Mesenteric fat pad (tissue), 1 donor: ENCODE measurements around the gene SHKBP1. TPM values are rescaled to one million over a fixed set of nuclear protein-coding genes. Genes with fewer than 3 reads are reported as not detected.
A peak's percentile ranks its signal among the peaks of the same experiment; 100 is the strongest.
"Not testable (repeated sequence)": the region's sequence is repeated elsewhere in the genome, so short reads cannot be mapped to it uniquely, and the experiment has no call there.

Source experiments
- DNase-seq: peaks from one replicate; pipeline ENCODE4 v3.0.0-alpha.2; 2020; ENCODE audit warnings: low spot score
- total RNA-seq: library from RNA; stranded (reverse); fragmentation: NEBNext Ultra II Directional; extraction: Animal tissue kit (Norgen Biotek cat#: 25700); gene quantifications from one replicate; pipeline ENCODE4 v1.2.1, GENCODE V29; 2021
- donor health status: DM: yes; HTN: yes; CAD: no.

The SHKBP1 gene
- total RNA-seq, 1 donor from 2014 or later: 54.3 TPM

DNA sequence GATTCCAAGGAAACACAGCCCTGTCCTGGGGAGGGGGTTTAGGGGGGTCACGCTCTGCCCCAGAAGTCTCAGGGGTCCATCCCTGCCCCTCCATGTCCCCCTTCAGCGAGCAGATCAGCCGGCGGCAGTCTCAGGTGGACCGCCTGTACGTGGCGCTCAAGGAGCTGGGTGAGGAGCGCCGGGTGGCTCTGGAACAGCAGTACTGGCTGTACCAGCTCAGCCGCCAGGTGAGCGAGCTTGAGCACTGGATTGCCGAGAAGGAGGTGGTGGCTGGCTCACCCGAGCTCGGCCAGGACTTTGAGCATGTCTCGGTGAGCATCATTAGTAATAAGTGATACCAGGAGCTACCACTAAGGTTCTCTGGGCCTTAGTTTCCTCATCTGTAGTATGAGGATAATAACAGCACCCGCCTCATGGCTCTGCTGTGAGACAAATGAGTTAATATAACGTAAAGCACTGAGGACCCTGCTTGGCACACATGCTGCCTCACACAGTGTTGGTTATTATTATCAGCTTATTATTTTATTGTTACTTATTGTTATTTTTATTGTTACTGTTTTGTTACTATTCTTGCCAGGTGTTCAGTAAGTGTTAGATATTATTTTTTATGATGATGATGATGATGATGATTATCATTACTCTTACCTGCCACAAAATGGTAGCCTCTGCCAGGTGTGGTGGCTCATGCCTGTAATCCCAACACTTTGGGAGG, 20.5 kb upstream of the SHKBP1 start:
- DNase-seq: no peak

DNA sequence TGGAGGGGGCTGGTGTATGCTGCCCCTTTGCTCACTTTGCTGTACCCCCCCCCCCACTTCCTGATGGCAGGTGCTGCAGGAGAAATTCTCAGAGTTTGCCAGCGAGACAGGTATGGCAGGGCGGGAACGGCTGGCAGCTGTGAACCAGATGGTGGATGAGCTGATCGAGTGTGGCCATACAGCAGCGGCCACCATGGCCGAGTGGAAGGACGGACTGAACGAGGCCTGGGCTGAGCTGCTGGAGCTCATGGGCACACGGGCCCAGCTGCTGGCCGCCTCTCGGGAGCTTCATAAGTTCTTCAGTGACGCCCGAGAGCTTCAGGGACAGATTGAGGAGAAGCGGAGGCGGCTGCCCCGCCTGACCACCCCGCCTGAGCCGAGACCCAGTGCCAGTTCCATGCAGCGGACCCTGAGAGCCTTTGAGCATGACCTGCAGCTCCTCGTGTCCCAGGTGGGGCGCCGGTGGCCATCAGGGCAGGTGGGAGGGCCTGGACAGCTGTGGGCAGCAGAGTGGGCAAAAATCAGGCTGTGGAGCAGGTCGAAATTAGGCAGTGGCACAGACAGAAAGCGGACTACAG, 19.6 kb upstream of the SHKBP1 start:
- no peak for DNase-seq

DNA sequence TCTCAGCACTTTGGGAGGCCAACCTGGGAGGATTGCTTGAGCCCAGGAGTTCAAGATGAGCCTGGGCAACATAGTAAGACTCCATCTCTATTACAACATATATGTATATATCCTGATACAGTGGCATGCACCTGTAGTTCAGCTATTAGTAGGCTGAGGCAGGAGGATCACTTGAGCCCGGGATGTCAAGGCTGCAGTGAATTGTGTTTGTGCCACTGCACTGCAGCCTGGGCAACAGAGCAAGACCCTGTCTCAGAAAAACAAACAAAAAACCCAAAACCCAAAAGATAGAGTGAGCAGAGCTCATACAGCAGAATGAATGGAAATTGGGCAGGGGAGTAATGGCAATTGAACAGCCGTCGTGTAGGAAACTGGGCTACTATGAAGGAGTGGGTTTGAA, 17.3 kb upstream of the SHKBP1 start:
- no peak for DNase-seq

DNA sequence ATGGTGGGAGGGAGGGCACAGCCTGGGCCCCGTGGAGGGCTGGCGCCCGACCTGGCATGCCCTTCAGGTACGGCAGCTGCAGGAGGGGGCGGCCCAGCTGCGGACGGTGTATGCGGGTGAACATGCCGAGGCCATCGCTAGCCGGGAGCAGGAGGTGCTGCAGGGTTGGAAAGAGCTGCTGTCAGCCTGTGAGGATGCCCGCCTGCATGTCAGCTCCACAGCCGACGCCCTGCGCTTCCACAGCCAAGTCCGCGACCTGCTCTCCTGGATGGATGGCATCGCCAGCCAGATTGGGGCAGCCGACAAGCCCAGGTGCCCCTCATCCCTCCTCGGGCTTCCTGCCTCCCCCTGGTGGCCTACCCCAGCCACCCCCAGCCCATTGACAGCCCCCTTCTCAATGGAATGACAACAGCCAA, 16.6 kb upstream of the SHKBP1 start:
- no peak for DNase-seq

DNA sequence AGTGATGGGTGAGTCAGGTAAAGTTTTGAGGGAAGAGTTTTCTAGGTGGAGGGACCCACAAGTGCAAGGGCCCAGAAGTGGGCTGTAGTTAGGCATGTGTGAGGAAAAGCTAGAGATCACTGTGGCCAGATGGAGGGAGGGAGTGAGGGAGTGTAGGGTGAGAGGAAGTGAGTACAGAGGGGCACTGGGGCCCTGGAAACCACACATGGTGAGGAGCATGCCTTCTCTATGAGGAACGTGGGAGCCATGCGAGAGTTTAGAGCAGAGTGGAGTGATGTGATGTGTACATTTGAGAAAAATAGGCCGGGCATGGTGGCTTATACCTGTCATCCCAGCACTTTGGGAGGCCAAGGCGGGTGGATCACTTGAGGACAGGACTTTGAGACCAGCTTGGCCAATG, 14.7 kb upstream of the SHKBP1 start:
- DNase-seq: no peak

DNA sequence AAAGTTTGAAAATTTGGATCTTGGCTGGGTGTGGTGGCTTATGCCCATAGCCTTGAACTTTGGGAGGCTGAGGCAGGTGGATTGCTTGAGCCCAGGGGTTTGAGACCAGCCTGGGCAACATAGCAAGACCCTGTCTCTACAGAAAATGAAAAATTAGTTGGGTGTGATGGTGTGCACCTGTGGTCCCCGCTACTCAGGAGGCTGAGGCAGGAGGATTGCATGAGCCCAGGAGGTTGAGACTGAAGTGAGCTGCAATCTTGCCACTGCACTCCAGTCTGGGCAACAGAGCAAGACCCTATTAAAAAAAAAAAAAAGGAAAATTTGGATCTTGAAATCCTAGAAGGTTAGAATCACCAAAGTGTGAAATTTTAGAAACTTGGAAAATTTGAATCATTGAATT, 12.1 kb upstream of the SHKBP1 start:
- not testable (repeated sequence) for DNase-seq

DNA sequence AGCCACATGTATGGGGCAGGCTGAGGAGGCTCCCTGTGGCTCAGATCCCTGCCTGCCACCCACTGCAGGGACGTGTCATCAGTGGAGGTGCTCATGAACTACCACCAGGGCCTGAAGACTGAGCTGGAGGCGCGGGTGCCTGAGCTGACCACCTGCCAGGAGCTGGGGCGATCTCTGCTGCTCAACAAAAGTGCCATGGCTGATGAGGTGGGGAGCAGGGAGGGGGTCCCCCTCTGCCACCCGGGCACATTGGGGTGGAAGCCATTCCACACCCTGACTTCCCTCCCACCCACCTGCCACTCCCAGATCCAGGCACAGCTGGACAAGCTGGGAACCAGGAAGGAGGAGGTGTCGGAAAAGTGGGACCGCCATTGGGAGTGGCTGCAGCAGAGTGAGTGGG, 11.3 kb upstream of the SHKBP1 start:
- no peak for DNase-seq

DNA sequence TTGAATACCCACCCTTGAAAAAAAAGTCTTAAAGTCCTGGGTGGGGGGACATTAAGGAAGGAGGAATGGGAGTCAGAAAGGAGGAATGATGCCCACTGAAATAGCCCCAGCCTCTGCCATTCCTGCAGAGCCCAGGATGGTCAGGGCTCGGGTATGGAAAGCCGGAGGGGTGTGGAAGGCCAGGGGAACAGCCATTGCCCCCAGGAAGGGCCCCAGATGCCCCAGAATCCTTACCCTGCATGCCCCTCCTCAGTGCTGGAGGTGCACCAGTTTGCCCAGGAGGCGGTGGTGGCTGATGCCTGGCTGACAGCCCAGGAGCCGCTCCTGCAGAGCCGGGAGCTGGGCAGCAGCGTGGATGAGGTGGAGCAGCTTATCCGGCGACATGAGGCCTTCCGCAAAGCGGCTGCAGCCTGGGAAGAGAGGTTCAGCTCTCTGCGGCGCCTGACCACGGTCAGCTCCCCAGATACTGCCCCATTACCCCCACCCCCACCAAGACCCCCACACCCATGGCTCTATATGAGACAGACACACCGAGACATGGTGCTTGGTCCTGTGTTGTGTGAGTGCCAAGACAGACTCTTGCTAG, 10.7 kb upstream of the SHKBP1 start:
- DNase-seq: no peak

DNA sequence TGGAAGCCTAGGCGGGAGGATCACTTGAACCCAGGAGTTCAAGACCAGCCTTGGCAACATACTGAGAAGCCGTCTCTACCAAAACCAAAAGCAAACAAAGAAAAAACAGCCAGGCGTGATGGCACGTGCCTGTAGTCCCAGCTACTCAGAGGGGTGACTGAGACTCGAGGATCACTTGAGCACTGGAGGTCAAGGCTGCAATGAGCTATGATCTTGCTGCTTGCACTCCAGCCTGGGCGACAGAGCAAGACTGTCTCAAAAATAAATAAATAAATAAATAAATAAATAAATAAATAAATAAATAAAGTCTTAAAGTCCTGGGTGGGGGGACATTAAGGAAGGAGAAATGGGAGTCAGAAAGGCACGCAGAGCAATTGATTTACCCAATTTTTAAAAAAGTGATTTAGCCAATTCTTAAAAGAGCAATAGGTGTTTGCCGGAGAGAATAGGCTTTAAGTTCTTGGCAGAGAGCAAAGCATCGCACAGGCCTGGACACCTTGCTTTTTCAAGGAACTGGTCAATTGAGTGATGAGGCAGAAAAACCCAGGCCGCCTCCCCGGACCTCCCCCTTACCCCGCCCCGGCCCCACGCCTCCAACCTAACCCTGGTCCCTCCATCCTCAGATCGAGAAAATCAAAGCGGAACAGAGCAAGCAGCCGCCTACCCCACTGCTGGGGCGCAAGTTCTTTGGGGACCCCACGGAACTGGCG, 9.5 kb upstream of the SHKBP1 start:
- no peak for DNase-seq

DNA sequence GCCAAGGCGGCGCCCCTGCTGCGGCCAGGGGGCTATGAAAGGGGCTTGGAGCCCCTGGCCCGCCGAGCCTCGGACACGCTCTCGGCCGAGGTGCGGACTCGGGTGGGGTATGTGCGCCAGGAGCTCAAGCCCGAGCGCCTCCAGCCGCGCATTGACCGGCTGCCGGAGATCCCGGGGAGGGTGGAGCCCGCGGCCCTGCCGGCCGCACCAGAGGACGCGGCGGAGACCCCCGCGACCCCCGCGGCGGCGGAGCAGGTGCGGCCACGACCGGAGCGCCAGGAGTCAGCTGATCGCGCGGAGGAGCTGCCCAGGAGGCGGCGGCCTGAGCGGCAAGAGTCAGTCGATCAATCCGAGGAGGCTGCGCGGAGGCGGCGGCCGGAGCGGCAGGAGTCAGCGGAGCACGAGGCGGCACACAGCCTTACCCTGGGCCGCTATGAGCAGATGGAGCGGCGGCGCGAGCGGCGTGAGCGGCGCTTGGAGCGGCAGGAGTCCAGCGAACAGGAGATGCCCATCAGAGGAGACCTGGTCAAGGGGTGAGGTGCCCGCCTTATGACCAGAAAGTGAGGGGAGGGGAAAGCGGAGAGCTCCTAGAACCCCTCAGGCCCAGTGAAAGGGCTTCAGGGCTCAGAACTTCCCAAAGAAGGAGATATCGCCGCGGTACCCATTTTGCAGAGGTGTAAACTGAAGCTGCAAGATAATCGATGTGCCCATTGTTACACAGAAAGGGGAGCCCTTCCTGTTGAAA, 8.8 kb upstream of the SHKBP1 start:
- no peak for DNase-seq

DNA sequence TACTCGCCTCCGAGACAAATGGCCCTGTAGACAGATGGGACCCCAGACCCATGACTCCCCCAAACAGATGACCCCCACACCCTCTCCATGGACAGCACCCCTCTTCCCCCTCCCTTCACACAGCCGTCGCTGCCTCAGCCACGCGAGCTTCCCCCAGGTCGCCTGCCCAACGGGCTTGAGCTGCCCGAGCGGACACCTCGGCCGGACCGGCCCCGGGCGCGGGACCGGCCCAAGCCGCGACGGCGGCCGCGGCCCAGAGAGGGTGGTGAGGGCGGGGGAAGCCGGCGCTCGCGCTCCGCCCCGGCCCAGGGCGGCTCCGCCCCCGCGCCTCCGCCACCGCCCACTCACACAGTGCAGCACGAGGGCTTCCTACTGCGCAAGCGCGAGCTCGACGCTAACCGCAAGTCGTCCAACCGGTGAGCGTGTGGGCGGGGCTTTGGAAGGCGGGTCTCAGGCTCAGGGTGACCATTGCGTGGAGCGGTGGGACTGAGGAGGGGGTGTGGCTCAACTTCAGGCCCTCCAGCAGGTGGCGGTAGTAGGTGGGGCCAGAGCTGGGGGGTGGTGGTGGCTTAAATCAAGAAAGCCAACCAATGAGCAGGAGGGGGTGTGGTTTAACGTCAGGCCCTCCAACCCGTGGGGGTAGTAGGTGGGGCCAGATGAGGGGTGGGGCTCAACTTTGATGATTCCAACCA, 6.2 kb upstream of the SHKBP1 start:
- peak; percentile 99 for DNase-seq

DNA sequence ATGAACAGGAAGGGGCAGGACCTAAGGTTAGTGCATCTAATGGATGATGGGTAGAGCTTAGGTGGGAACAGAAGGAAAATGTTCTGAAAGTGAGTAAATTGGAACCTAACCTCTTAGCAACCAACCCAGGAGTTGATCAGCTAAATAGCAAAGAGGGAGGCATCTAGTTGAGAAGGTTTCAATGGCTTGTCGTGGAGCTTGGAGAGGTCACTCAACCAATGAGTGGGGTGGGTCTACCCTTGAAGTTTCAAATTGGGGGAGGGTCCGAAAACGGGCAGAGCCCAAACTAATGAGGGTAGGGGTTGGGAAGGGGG, 5.7 kb upstream of the SHKBP1 start:
- no peak for DNase-seq

DNA sequence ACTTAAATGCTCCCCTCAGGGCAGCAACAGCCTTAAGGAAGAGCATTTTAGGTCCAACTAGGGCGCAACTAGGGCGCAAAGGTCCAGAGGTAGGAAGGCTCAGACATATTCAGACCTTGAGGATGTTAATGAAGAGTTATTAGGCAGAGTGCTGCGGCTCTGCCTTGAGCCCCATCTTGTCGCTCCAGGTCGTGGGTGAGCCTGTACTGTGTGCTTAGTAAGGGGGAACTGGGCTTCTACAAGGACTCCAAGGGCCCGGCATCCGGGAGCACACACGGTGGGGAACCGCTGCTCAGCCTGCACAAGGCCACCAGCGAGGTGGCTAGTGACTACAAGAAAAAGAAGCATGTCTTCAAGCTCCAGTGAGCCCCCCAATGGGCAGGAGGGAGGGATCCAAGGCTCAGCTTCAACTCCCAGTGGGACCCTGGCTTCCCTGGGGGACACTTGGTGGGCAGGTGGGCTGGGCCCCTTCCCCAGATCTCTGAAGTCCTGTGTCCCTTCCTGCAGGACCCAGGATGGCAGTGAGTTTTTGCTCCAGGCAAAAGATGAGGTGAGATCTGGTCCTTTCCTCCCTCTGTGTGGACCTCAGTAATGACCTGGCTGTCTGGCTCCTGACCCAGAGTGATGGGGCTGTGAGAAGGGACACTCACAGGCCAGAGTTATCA, 4.7 kb upstream of the SHKBP1 start:
- DNase-seq: no peak

DNA sequence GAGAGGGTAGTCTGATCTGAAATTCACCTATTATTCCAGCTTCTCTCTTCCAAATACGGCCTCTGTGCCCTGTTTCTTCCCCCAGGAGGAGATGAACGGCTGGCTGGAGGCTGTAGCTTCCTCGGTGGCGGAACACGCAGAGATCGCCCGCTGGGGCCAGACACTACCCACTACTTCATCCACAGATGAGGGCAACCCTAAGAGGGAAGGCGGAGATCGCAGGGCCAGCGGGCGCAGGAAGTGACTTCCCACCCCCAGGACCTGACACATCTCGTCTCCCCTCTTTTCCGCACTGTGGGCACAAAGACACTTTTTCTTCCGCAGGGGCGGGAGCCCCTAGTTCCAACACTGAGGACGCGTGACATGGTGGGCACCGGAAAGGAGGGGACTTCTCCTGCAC, 1.3 kb upstream of the SHKBP1 start:
- DNase-seq: no peak

DNA sequence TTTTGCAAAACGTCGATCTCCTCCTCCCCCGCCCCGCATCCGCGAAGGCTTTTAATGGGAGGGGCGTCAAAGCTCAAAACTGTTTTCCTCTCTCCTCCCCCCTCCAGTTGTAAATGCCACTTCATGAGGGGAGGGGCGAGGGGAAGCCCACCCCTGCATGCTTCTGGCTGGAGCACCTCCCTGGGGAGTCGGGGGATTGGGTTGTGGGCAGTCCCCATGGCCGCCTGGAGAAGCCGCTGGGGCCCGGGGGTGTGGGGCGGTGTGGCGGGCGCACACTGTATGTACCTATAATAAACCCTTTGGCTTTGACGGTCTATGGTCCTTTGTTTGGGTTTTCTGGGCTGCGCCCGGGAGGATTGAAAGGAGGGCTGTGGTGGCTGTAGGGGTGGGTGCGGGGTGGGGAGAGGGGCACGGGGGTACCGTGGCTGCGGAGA, 505 bp upstream of the SHKBP1 start:
- DNase-seq: no peak

DNA sequence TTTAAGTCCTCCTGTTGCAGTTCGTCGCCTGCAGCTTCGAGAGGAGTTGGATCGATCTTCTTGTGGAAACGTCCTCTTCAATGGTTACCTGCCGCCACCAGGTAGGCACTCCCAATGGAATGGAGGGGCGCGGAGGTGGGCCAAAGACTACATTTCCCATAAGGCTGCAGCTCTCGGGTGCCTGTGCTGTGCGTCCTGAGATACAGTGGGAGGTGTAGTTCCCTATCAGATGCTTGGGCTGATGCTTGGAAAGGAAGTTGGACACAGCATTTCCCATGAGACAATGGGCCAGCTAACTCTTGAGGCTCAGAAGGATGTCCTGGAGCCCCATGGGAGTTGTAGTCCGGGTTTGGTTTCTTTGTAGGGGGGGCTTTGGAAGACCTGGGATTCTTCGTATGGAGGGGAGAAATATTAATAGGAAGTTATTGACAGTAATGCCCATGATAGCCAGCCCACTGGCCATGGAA, 1.8 kb downstream of the SHKBP1 start:
- no peak for DNase-seq

DNA sequence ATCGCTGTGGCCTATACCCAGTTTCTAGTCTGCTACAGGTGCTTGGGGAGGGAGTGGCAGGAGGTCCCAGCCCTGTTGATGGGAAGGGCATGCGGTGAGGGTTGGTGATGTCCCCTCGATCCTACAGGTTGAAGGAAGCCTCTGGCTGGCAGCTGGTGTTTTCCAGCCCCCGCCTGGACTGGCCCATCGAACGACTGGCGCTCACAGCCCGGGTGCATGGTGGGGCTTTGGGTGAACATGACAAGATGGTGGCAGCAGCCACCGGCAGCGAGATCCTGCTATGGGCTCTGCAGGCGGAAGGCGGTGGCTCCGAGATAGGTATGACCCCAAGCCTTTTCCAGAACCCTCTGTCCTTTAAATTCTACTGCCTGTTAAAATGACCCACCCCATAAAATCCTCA, 3.9 kb downstream of the SHKBP1 start:
- no peak for DNase-seq

DNA sequence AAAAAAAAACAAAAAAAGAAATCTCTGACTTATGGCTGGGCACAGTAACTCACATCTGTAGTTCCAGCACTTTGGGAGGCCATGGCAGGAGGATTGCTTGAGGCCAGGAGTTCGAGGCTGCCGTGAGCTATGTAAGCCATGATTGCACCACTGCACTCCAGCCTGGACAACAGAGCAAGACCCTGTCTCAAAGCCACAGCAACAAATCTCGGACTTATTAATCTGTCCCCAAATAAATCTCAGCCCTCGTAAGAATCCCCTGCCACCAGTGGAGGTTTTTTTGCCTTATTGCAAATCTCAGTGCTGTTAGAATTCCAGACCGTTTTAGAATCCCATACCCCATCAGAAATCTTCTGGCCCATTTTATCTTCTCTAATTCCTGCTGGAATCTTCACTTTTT, 4.9 kb downstream of the SHKBP1 start:
- no peak for DNase-seq

DNA sequence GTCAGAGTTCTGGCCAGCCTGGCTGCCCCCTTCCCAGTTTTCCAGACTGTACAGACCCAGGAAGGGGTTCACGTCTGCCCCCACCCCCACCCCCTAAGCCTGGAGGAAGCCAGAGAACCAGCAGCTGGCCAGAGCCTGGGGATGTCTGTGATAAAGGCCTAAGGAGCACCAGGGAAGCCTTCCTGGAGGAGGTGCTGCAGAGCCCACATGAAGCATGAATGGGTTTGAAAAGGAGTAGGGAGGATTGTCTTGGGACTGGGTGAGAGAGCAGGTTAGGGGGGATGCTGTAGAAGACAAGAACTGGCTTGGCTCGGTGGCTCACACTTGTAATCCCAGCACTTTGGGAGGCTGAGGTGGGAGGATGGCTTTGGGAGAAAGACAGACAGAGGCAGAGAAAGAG, 5.8 kb downstream of the SHKBP1 start:
- no peak for DNase-seq

DNA sequence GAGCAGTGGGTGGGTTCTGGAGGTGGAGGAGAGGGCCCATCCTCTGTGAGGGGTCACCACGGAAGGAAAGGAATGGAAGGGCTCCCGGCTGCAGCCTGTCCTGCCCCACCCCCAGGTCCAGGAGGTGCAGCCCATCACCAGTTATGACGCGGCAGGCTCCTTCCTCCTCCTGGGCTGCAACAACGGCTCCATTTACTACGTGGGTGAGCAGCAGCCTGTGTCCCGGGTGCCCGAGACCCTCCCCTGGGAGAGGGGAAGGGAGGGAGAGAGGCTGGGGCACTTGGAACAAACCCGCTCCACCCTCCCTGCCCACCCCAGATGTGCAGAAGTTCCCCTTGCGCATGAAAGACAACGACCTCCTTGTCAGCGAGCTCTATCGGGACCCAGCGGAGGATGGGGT, 6.6 kb downstream of the SHKBP1 start:
- no peak for DNase-seq

DNA sequence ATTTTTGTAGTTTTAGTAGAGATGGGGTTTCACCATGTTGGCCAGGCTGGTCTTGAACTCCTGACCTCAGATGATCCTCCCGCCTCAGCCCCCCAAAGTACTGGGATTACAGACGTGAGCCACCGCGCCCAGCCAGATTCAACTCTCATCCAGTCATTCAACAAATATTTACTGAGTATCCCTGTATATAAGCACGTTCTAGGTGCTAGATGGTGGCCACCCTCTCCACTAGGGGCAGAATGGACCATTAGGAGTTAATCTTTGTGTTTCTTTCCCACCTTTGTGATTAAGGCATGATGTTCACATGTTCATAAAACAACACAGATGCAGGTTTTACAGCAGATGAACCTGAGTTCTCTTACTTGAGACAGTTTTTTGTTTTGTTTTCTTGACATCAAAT, 7.3 kb downstream of the SHKBP1 start:
- no peak for DNase-seq
